Measurements from ENCODE around the gene AAMP.

Gene AAMP

GRCh38 chr2:218236829-218237228 lies 33.1 kb downstream of the AAMP start:
- ChIA-PET POLR2A (no interaction called here), CTCF (no interaction called here)
- DNase-seq (ENCODE audit: extremely low spot score), result no peak
- no peak for TF ChIP-seq LEF1 (IDR thresholded peaks at IDR 0.05; ENCODE audit: borderline replicate concordance)
- no peak for TF ChIP-seq NFRKB (IDR thresholded peaks at IDR 0.05)
- TF ChIP-seq PKNOX1 (IDR thresholded peaks at IDR 0.05), result no peak
- TF ChIP-seq FOXM1 (IDR thresholded peaks at IDR 0.05; ENCODE audit: borderline replicate concordance), result no peak
- TF ChIP-seq SUZ12 (IDR thresholded peaks at IDR 0.05), result no peak
- TF ChIP-seq FOXK2 (IDR thresholded peaks at IDR 0.05), result no peak
- TF ChIP-seq ZNF384 (IDR thresholded peaks at IDR 0.05), result no peak
- no peak for TF ChIP-seq ARNT (IDR thresholded peaks at IDR 0.05)
- no peak for TF ChIP-seq SP1 (IDR thresholded peaks at IDR 0.05)
- no peak for TF ChIP-seq CTBP1 (IDR thresholded peaks at IDR 0.05; ENCODE audit: borderline replicate concordance)
- no peak for TF ChIP-seq TARDBP (IDR thresholded peaks at IDR 0.05)
- no peak for TF ChIP-seq L3MBTL2 (conservative IDR thresholded peaks at IDR 0.05)
- TF ChIP-seq HDGF (IDR thresholded peaks at IDR 0.05; ENCODE audit: borderline replicate concordance), result no peak
- TF ChIP-seq FOXA1 (IDR thresholded peaks at IDR 0.05), result no peak

- DNase-seq (ENCODE audit: extremely low spot score), result no peak
- ChIA-PET POLR2A (no interaction called here), CTCF (no interaction called here)
- no peak for TF ChIP-seq TARDBP (IDR thresholded peaks at IDR 0.05)
- no peak for TF ChIP-seq ARNT (IDR thresholded peaks at IDR 0.05)
- TF ChIP-seq LEF1 (IDR thresholded peaks at IDR 0.05; ENCODE audit: borderline replicate concordance), result no peak
- TF ChIP-seq SP1 (IDR thresholded peaks at IDR 0.05), result no peak
- no peak for TF ChIP-seq ZNF384 (IDR thresholded peaks at IDR 0.05)
- no peak for TF ChIP-seq SUZ12 (IDR thresholded peaks at IDR 0.05)
- no peak for TF ChIP-seq CTBP1 (IDR thresholded peaks at IDR 0.05; ENCODE audit: borderline replicate concordance)
- TF ChIP-seq FOXM1 (IDR thresholded peaks at IDR 0.05; ENCODE audit: borderline replicate concordance), result no peak
- TF ChIP-seq BHLHE40 (IDR thresholded peaks at IDR 0.05; ENCODE audit: borderline replicate concordance), result no peak
- TF ChIP-seq PKNOX1 (IDR thresholded peaks at IDR 0.05), result no peak
- no peak for TF ChIP-seq ELF4 (IDR thresholded peaks at IDR 0.05)
- TF ChIP-seq FOXK2 (IDR thresholded peaks at IDR 0.05), result no peak
- TF ChIP-seq NFRKB (IDR thresholded peaks at IDR 0.05), result no peak
- TF ChIP-seq FOXA1 (IDR thresholded peaks at IDR 0.05), result no peak
- no peak for TF ChIP-seq L3MBTL2 (conservative IDR thresholded peaks at IDR 0.05)
Observed at GRCh38 chr2:218235017-218235416, 34.9 kb downstream of the AAMP start.

- ChIA-PET CTCF (no interaction called here), POLR2A (no interaction called here)
- no peak for DNase-seq (ENCODE audit: extremely low spot score)
- no peak for TF ChIP-seq PKNOX1 (IDR thresholded peaks at IDR 0.05)
Observed at GRCh38 chr2:218234521-218234920, 35.4 kb downstream of the AAMP start.

- DNase-seq (ENCODE audit: extremely low spot score), result no peak
- POLR2A ChIA-PET, result no interaction called here
- CTCF ChIA-PET, result no interaction called here
- TF ChIP-seq SUZ12 (IDR thresholded peaks at IDR 0.05), result no peak
- no peak for TF ChIP-seq FOXK2 (IDR thresholded peaks at IDR 0.05)
- no peak for TF ChIP-seq CTBP1 (IDR thresholded peaks at IDR 0.05; ENCODE audit: borderline replicate concordance)
- TF ChIP-seq BHLHE40 (IDR thresholded peaks at IDR 0.05; ENCODE audit: borderline replicate concordance), result no peak
- no peak for TF ChIP-seq HDGF (IDR thresholded peaks at IDR 0.05; ENCODE audit: borderline replicate concordance)
- no peak for TF ChIP-seq LEF1 (IDR thresholded peaks at IDR 0.05; ENCODE audit: borderline replicate concordance)
- no peak for TF ChIP-seq ELF4 (IDR thresholded peaks at IDR 0.05)
- no peak for TF ChIP-seq FOXM1 (IDR thresholded peaks at IDR 0.05; ENCODE audit: borderline replicate concordance)
- TF ChIP-seq SP1 (IDR thresholded peaks at IDR 0.05), result no peak
- TF ChIP-seq FOXA1 (IDR thresholded peaks at IDR 0.05), result no peak
- no peak for TF ChIP-seq PKNOX1 (IDR thresholded peaks at IDR 0.05)
- TF ChIP-seq ZNF384 (IDR thresholded peaks at IDR 0.05), result no peak
- no peak for TF ChIP-seq TARDBP (IDR thresholded peaks at IDR 0.05)
Observed at GRCh38 chr2:218233543-218233942, 36.4 kb downstream of the AAMP start.

GRCh38 chr2:218230882-218231281 lies 39.1 kb downstream of the AAMP start:
- TF ChIP-seq FOXK2 (IDR thresholded peaks at IDR 0.05) (no peak), ARNT (IDR thresholded peaks at IDR 0.05) (no peak), CTBP1 (IDR thresholded peaks at IDR 0.05; ENCODE audit: borderline replicate concordance) (no peak), BHLHE40 (IDR thresholded peaks at IDR 0.05; ENCODE audit: borderline replicate concordance) (no peak), ELF4 (IDR thresholded peaks at IDR 0.05) (no peak), SUZ12 (IDR thresholded peaks at IDR 0.05) (no peak), FOXM1 (IDR thresholded peaks at IDR 0.05; ENCODE audit: borderline replicate concordance) (no peak), HDGF (IDR thresholded peaks at IDR 0.05; ENCODE audit: borderline replicate concordance) (no peak), ZNF384 (IDR thresholded peaks at IDR 0.05) (no peak), SP1 (IDR thresholded peaks at IDR 0.05) (no peak), FOXA1 (IDR thresholded peaks at IDR 0.05) (no peak), PKNOX1 (IDR thresholded peaks at IDR 0.05) (no peak), TARDBP (IDR thresholded peaks at IDR 0.05) (no peak), NFRKB (IDR thresholded peaks at IDR 0.05) (no peak), LEF1 (IDR thresholded peaks at IDR 0.05; ENCODE audit: borderline replicate concordance) (no peak), L3MBTL2 (conservative IDR thresholded peaks at IDR 0.05) (no peak)
- ChIA-PET POLR2A (no interaction called here), CTCF (no interaction called here)
- peak; percentile 40 for DNase-seq (ENCODE audit: extremely low spot score)

Data from HEK293T (cell line).